ENCODE results near the gene SORCS2.

GRCh38 chr4:7769396-7770223 is 577.3 kb downstream of the SORCS2 start:
- no peak for TF ChIP-seq EZH2 (IDR thresholded peaks at IDR 0.05)
- no peak for TF ChIP-seq POLR2AphosphoS5 (IDR thresholded peaks at IDR 0.05; ENCODE audit: borderline replicate concordance, low read depth, low read length)

All from SK-N-MC (cell line).